ENCODE results near the gene RFC3.

Gene RFC3

DNA sequence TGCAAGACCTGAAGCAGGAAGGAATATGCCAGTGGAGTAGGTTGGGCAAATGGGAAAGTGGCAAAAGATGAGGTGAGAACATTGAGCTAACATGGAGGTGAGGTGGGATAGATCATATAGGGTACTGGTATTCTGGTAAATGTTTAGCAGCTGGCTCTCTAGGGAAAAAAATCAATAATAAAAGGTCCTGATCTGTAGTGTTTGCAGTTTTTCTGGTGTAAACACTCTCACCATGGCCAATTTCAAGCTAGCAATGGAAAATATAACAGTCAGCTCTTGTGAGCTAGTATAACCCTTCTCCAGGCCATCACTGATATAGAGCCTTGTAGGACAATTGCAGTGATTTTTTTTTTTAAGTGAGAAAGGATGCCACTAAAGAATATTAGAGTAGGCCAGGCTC, 31.3 kb downstream of the RFC3 start:
- no peak overlapping the region for H3K27ac ChIP-seq (ENCODE audit: low read length)
- H3K4me3 ChIP-seq (ENCODE audit: low read depth in 1 of 2, low read length in 2 of 2) = no peak overlapping the region
- no peaks in the 10 kb centered on the region for H3K79me2 ChIP-seq (ENCODE audit: insufficient read depth, low read length)
- TF ChIP-seq EZH2 (IDR thresholded peaks at IDR 0.05; ENCODE audit: borderline replicate concordance, low read depth, low read length, severe bottlenecking) = no peak
- TF ChIP-seq, protein P1, sequence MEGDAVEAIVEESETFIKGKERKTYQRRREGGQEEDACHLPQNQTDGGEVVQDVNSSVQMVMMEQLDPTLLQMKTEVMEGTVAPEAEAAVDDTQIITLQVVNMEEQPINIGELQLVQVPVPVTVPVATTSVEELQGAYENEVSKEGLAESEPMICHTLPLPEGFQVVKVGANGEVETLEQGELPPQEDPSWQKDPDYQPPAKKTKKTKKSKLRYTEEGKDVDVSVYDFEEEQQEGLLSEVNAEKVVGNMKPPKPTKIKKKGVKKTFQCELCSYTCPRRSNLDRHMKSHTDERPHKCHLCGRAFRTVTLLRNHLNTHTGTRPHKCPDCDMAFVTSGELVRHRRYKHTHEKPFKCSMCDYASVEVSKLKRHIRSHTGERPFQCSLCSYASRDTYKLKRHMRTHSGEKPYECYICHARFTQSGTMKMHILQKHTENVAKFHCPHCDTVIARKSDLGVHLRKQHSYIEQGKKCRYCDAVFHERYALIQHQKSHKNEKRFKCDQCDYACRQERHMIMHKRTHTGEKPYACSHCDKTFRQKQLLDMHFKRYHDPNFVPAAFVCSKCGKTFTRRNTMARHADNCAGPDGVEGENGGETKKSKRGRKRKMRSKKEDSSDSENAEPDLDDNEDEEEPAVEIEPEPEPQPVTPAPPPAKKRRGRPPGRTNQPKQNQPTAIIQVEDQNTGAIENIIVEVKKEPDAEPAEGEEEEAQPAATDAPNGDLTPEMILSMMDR (IDR thresholded peaks at IDR 0.05; ENCODE audit: borderline replicate concordance, extremely low read depth, low read length, poor library complexity, severe bottlenecking) = no peak
- no peaks in the 10 kb centered on the region for H4K20me1 ChIP-seq (ENCODE audit: insufficient read depth, low read length)
- H3K27me3 ChIP-seq (ENCODE audit: insufficient read depth, low read length, poor library complexity) = no peaks in the 10 kb centered on the region
- H3K4me2 ChIP-seq (ENCODE audit: insufficient read depth, low read length) = no peak overlapping the region
- H3K9ac ChIP-seq (ENCODE audit: low read depth, low read length) = no peak overlapping the region
- DNase-seq = no peak
- H3K4me1 ChIP-seq (ENCODE audit: insufficient read depth, low read length) = no peaks in the 10 kb centered on the region
- H3K36me3 ChIP-seq (ENCODE audit: insufficient read depth, low read length) = peaks cover 19% of the 10 kb centered on the region
- H2AFZ ChIP-seq (ENCODE audit: low read depth, low read length) = no peak overlapping the region
- H3K9me3 ChIP-seq (ENCODE audit: insufficient read depth, low read length, severe bottlenecking) = no peaks in the 10 kb centered on the region
- no peak for ATAC-seq (ENCODE audit: insufficient read depth, low read depth)

DNA sequence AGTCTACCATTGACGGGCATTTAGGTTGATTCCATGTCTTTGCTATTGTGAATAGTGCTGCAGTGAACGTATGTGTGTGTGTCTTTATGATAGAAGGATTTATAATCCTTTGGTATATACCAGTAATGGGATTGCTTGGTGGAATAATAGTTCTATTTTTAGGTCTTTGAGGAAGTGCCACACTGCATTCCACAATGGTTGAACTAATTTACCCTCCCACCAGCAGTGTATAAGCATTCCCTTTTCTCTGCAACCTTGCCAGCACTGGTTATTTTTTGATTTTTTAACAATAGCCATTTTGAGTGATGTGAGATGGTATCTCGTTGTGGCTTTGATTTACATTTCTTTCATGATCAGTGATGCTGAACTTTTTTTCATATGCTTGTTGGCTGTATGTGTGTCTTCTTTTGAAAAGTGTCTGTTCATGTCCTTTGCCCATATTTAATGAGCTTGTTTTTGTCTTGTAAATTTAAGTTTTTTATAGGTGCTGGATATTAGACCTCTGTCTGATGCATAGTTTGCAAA, 37.5 kb downstream of the RFC3 start:
- Histone ChIP-seq H3K9me3 (ENCODE audit: insufficient read depth, low read length, severe bottlenecking) (no peaks in the 10 kb centered on the region), H2AFZ (ENCODE audit: low read depth, low read length) (no peak overlapping the region), H3K79me2 (ENCODE audit: insufficient read depth, low read length) (no peaks in the 10 kb centered on the region)

DNA sequence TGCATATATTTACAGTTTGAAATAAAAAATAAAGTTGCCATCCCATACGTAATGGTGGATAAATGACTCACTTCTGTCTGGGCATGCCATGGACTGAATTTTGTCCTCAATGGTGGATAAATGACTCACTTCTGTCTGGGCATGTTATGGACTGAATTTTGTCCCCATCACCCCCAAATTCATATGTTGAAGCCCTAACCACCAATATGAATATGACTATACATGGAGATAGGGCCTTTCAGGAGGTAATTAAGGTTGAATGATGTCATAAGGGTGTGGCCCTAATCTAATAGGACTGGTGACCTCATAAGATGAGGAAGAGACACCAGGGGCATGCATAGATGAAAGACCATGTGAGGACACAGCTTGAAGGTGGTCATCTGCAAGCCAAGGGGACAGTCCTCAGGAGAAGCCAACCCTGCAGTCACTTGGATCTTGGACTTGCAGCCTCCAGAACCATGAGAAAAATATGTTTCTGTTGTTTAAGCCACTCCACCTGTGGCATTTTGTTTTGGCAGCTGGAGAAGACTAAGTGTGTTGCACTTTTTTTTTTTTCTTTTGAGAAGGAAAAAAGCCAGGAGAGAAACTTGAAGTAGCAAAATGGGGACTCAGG, 41.8 kb downstream of the RFC3 start:
- no peaks in the 10 kb centered on the region for H3K27me3 ChIP-seq (ENCODE audit: insufficient read depth, low read length, poor library complexity)
- H3K79me2 ChIP-seq (ENCODE audit: insufficient read depth, low read length) = no peaks in the 10 kb centered on the region
- no peaks in the 10 kb centered on the region for H3K4me1 ChIP-seq (ENCODE audit: insufficient read depth, low read length)
- TF ChIP-seq, protein P1 (IDR thresholded peaks at IDR 0.05; ENCODE audit: borderline replicate concordance, extremely low read depth, low read length, poor library complexity, severe bottlenecking) = no peak
- no peak for TF ChIP-seq EZH2 (IDR thresholded peaks at IDR 0.05; ENCODE audit: borderline replicate concordance, low read depth, low read length, severe bottlenecking)
- no peak overlapping the region for H3K27ac ChIP-seq (ENCODE audit: low read length)
- no peaks in the 10 kb centered on the region for H4K20me1 ChIP-seq (ENCODE audit: insufficient read depth, low read length)
- no peaks in the 10 kb centered on the region for H3K9me3 ChIP-seq (ENCODE audit: insufficient read depth, low read length, severe bottlenecking)
- H3K9ac ChIP-seq (ENCODE audit: low read depth, low read length) = no peak overlapping the region
- H3K36me3 ChIP-seq (ENCODE audit: insufficient read depth, low read length) = no peaks in the 10 kb centered on the region
- no peak for DNase-seq
- no peak overlapping the region for H3K4me3 ChIP-seq (ENCODE audit: low read depth in 1 of 2, low read length in 2 of 2)
- H3K4me2 ChIP-seq (ENCODE audit: insufficient read depth, low read length) = no peak overlapping the region
- ATAC-seq (ENCODE audit: insufficient read depth, low read depth) = no peak
- H2AFZ ChIP-seq (ENCODE audit: low read depth, low read length) = no peak overlapping the region

More for the DNA sequence above, 37.5 kb downstream of the RFC3 start:
- Histone ChIP-seq H3K27ac (ENCODE audit: low read length) (no peak overlapping the region), H3K4me3 (ENCODE audit: low read depth in 1 of 2, low read length in 2 of 2) (no peak overlapping the region), H3K4me2 (ENCODE audit: insufficient read depth, low read length) (no peak overlapping the region), H4K20me1 (ENCODE audit: insufficient read depth, low read length) (no peaks in the 10 kb centered on the region), H3K9ac (ENCODE audit: low read depth, low read length) (no peak overlapping the region), H3K4me1 (ENCODE audit: insufficient read depth, low read length) (no peaks in the 10 kb centered on the region), H3K27me3 (ENCODE audit: insufficient read depth, low read length, poor library complexity) (no peaks in the 10 kb centered on the region), H3K36me3 (ENCODE audit: insufficient read depth, low read length) (no peaks in the 10 kb centered on the region)
- DNase-seq (no peak), ATAC-seq (ENCODE audit: insufficient read depth, low read depth) (no peak)
- TF ChIP-seq, protein P1 (IDR thresholded peaks at IDR 0.05; ENCODE audit: borderline replicate concordance, extremely low read depth, low read length, poor library complexity, severe bottlenecking) = no peak
